NCI-H524 (cell line): Measurements from ENCODE around the gene ZNF26.
"Not testable (repeated sequence)": the region's sequence is repeated elsewhere in the genome, so short reads cannot be mapped to it uniquely, and the experiment has no call there.

Experiments
- DNase-seq, 2 experiments: peaks; one replicate each; lab custom pipeline; 2025; lab: John Stamatoyannopoulos, UW

ZNF26 gene

GRCh38 chr12:132955094-132956010, 30.8 kb upstream of the ZNF26 start:
- DNase-seq = peak in 1 of 2 experiments; percentile 40

- peak; percentile 72 to 88 for DNase-seq
Observed at GRCh38 chr12:132956011-132956788, 30.0 kb upstream of the ZNF26 start, which contains the start of gene ZNF605. TSS of gene ZNF605 (minus strand) at chr12:132956306. CDS start at chr12:132945635, 10,671 bp downstream.

GRCh38 chr12:132961790-132962189, 24.4 kb upstream of the ZNF26 start:
- DNase-seq = not testable (repeated sequence)

GRCh38 chr12:132963947-132964346, 22.2 kb upstream of the ZNF26 start:
- DNase-seq = not testable (repeated sequence)

- DNase-seq = no peak
Observed at GRCh38 chr12:132965796-132966195, 20.4 kb upstream of the ZNF26 start.

GRCh38 chr12:132966676-132967415, 19.3 kb upstream of the ZNF26 start:
- no peak for DNase-seq

GRCh38 chr12:132967736-132968135, 18.4 kb upstream of the ZNF26 start:
- no peak for DNase-seq

- DNase-seq = no peak
Observed at GRCh38 chr12:132972374-132972773, 13.8 kb upstream of the ZNF26 start.

- DNase-seq = not testable (repeated sequence)
Observed at GRCh38 chr12:132976870-132977269, 9.3 kb upstream of the ZNF26 start.

- DNase-seq = no peak
Observed at GRCh38 chr12:132986885-132987225, 688 bp downstream of the ZNF26 start.

- DNase-seq = no peak
Observed at GRCh38 chr12:132998741-132999140, 12.6 kb downstream of the ZNF26 start.

GRCh38 chr12:133010657-133011297, 24.6 kb downstream of the ZNF26 start:
- DNase-seq = no peak

- DNase-seq = no peak
Observed at GRCh38 chr12:133023566-133023965, 37.4 kb downstream of the ZNF26 start.

- no peak for DNase-seq
Observed at GRCh38 chr12:133026996-133027395, 40.8 kb downstream of the ZNF26 start.

- peak; percentile 95 to 97 for DNase-seq
Observed at GRCh38 chr12:133037207-133038005, 51.2 kb downstream of the ZNF26 start, which contains the start of gene ZNF84. TSS of gene ZNF84 (plus strand) at chr12:133037509. CDS start at chr12:133041468, 3,959 bp downstream.

- no peak for DNase-seq
Observed at GRCh38 chr12:133038118-133038709, 52.0 kb downstream of the ZNF26 start.

GRCh38 chr12:133046698-133047097, 60.5 kb downstream of the ZNF26 start:
- DNase-seq = no peak

GRCh38 chr12:133057446-133057845, 71.3 kb downstream of the ZNF26 start:
- DNase-seq = no peak

GRCh38 chr12:133058203-133059113, 72.3 kb downstream of the ZNF26 start:
- DNase-seq = no peak
